ENCODE results near the gene PDZRN3.

- no peak for TF ChIP-seq CTCF (IDR thresholded peaks at IDR 0.05)
- no peak for TF ChIP-seq POLR2A (IDR thresholded peaks at IDR 0.05)
These were observed 49.2 kb downstream of the PDZRN3 start for GRCh38 chr3:73575519-73575918.
